ENCODE results near the gene SEC24A.

The SEC24A gene

GRCh38 chr5:134738133-134738962, 89.8 kb downstream of the SEC24A start, which contains the start of gene CAMLG:
TSS of gene CAMLG (plus strand) at chr5:134738548. CDS start at chr5:134738621, 73 bp downstream.
- POLR2A ChIA-PET = interaction anchor here (0.5 to 1.6 kb wide), 6 partner anchors 20 to 684 kb away, joined by 3 to 6 read pairs (median 3); partner anchors contain the start of gene DDX46
- Histone ChIP-seq H3K9me3 (ENCODE audit: control extremely low read depth in 1 of 5, control insufficient read depth in 4 of 5, insufficient read depth in 2 of 5, low read depth in 1 of 5, low read length in 4 of 5) (no peaks in the 10 kb centered on the region), H3K27me3 (replicated peaks in 2 of 5; ENCODE audit: control insufficient read depth in 4 of 5, insufficient read depth in 5 of 5, low read length in 4 of 5) (no peaks in the 10 kb centered on the region), H3K27ac (ENCODE audit: insufficient read depth in 1 of 2, low read depth in 1 of 2, low read length in 2 of 2, poor library complexity in 1 of 2, severe bottlenecking in 2 of 2) (peak within 1 kb of the TSS; percentile 77 to 90), H3K4me1 (ENCODE audit: control extremely low read depth in 1 of 4, control insufficient read depth in 4 of 4, insufficient read depth in 4 of 4, low read length in 3 of 4) (peaks cover 9 to 45% (median 34%) of the 10 kb centered on the region in 4 experiments), H3K36me3 (ENCODE audit: control insufficient read depth in 4 of 4, insufficient read depth in 4 of 4, low read length in 3 of 4) (peaks cover 0 to 11% (median 6%) of the 10 kb centered on the region in 4 experiments), H3K4me3 (ENCODE audit: control insufficient read depth in 1 of 7, extremely low read depth in 1 of 7, insufficient read depth in 4 of 7, low read depth in 2 of 7, low read length in 6 of 7) (peak within 1 kb of the TSS; percentile 86 to 99 (median 90))
- CTCF ChIA-PET = interaction anchor here (0.7 to 6.4 kb wide), 8 partner anchors 12 to 164 kb away, joined by 3 to 52 read pairs (median 5); partner anchors contain the start of gene DDX46
- DNase-seq = peak; percentile 99
- WGBS (ENCODE audit: insufficient coverage) = under 1% methylated on average over 54 of the region's 66 CpGs

DNA sequence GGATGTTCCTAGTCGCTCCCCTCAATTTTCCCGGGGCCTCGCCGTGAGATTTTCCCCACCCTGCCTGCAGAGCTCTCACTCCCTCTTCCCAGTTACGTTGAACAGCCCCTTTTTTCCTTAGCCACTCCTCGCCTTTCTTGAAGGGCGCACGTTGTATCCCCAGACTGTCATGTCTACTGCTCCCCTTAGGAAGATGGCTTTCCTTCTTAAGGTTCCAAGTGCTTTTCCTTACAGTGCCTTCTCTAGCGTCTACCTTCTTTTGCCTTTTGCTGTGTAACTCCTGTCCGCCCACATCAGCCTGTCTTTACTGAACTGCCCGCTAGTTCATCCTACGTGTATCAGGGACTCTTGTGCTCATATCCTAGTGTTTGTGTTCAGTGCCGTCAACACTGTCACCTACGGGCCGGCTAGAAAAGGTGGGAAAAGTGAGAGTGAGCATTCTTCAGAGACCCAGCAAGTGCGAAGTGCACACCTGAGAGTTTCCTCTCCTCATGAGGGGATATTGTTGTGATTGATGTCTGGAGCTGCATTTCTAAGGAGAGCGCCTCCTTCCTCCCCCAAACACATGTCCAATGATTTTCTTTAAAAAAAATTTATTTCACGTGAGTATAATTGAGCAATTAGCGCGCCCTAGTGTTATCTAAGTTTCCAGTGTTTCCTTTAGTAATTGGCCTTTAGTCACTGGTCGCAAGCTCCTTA, 90.5 kb downstream of the SEC24A start:
- Histone ChIP-seq H3K9me3 (ENCODE audit: control extremely low read depth in 1 of 5, control insufficient read depth in 4 of 5, insufficient read depth in 2 of 5, low read depth in 1 of 5, low read length in 4 of 5) (no peaks in the 10 kb centered on the region), H3K27me3 (replicated peaks in 2 of 5; ENCODE audit: control insufficient read depth in 4 of 5, insufficient read depth in 5 of 5, low read length in 4 of 5) (no peaks in the 10 kb centered on the region), H3K4me1 (ENCODE audit: control extremely low read depth in 1 of 4, control insufficient read depth in 4 of 4, insufficient read depth in 4 of 4, low read length in 3 of 4) (peaks cover 9 to 45% (median 34%) of the 10 kb centered on the region in 4 experiments), H3K27ac (ENCODE audit: insufficient read depth in 1 of 2, low read depth in 1 of 2, low read length in 2 of 2, poor library complexity in 1 of 2, severe bottlenecking in 2 of 2) (peak overlapping the region; percentile 64 to 90), H3K36me3 (ENCODE audit: control insufficient read depth in 4 of 4, insufficient read depth in 4 of 4, low read length in 3 of 4) (peaks cover 0 to 16% (median 10%) of the 10 kb centered on the region in 4 experiments), H3K4me3 (ENCODE audit: control insufficient read depth in 1 of 7, extremely low read depth in 1 of 7, insufficient read depth in 4 of 7, low read depth in 2 of 7, low read length in 6 of 7) (peak overlapping the region; percentile 86 to 99 (median 90))
- WGBS (ENCODE audit: insufficient coverage) = 0% methylated on average over 10 of the region's 21 CpGs
- ChIA-PET POLR2A (interaction anchor here (0.5 to 1.6 kb wide), 4 partner anchors 10 to 165 kb away, joined by 3 to 6 read pairs (median 3); partner anchors contain the start of gene DDX46), CTCF (interaction anchor here (0.6 to 6.4 kb wide), 16 partner anchors 9 to 378 kb away, joined by 3 to 52 read pairs (median 3); partner anchors contain the start of genes DDX46 and PCBD2)
- peak; percentile 82 to 90 (median 84) for DNase-seq

DNA sequence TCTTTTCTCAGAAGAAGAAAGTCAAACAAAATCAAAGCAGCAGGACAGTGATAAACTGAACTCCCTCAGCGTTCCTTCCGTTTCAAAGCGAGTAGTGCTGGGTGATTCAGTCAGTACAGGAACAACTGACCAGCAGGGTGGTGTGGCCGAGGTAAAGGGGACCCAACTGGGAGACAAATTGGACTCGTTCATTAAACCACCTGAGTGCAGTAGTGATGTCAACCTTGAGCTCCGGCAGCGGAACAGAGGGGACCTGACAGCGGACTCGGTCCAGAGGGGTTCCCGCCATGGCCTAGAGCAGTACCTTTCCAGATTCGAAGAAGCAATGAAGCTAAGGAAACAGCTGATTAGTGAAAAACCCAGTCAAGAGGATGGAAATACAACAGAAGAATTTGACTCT, 92.5 kb downstream of the SEC24A start:
- ChIA-PET POLR2A (no interaction called here), CTCF (interaction anchor here (1.1 to 6.4 kb wide), 6 partner anchors 9 to 164 kb away, joined by 3 to 52 read pairs (median 7); partner anchors contain the start of genes DDX46 and PCBD2)
- Histone ChIP-seq H3K9me3 (ENCODE audit: control extremely low read depth in 1 of 5, control insufficient read depth in 4 of 5, insufficient read depth in 2 of 5, low read depth in 1 of 5, low read length in 4 of 5) (no peaks in the 10 kb centered on the region), H3K27ac (ENCODE audit: insufficient read depth in 1 of 2, low read depth in 1 of 2, low read length in 2 of 2, poor library complexity in 1 of 2, severe bottlenecking in 2 of 2) (no peak overlapping the region), H3K4me1 (ENCODE audit: control extremely low read depth in 1 of 4, control insufficient read depth in 4 of 4, insufficient read depth in 4 of 4, low read length in 3 of 4) (peaks cover 6 to 35% (median 29%) of the 10 kb centered on the region in 4 experiments), H3K27me3 (replicated peaks in 2 of 5; ENCODE audit: control insufficient read depth in 4 of 5, insufficient read depth in 5 of 5, low read length in 4 of 5) (no peaks in the 10 kb centered on the region), H3K4me3 (ENCODE audit: control insufficient read depth in 1 of 7, extremely low read depth in 1 of 7, insufficient read depth in 4 of 7, low read depth in 2 of 7, low read length in 6 of 7) (no peak overlapping the region), H3K36me3 (ENCODE audit: control insufficient read depth in 4 of 4, insufficient read depth in 4 of 4, low read length in 3 of 4) (peaks cover 0 to 20% (median 12%) of the 10 kb centered on the region in 4 experiments)
- no peak for DNase-seq
- 98% methylated on average over 11 of the region's 11 CpGs for WGBS (ENCODE audit: insufficient coverage)

GRCh38 chr5:134742134-134742533, 93.5 kb downstream of the SEC24A start:
- H3K4me3 ChIP-seq (ENCODE audit: control insufficient read depth in 1 of 7, extremely low read depth in 1 of 7, insufficient read depth in 4 of 7, low read depth in 2 of 7, low read length in 6 of 7) = no peak overlapping the region
- peaks cover 5 to 26% (median 21%) of the 10 kb centered on the region in 4 experiments for H3K4me1 ChIP-seq (ENCODE audit: control extremely low read depth in 1 of 4, control insufficient read depth in 4 of 4, insufficient read depth in 4 of 4, low read length in 3 of 4)
- H3K27me3 ChIP-seq (replicated peaks in 2 of 5; ENCODE audit: control insufficient read depth in 4 of 5, insufficient read depth in 5 of 5, low read length in 4 of 5) = no peaks in the 10 kb centered on the region
- no peak overlapping the region for H3K27ac ChIP-seq (ENCODE audit: insufficient read depth in 1 of 2, low read depth in 1 of 2, low read length in 2 of 2, poor library complexity in 1 of 2, severe bottlenecking in 2 of 2)
- CTCF ChIA-PET = interaction anchor here (6.4 kb wide), 1 partner anchor 15 kb away, joined by 52 read pairs; the partner anchor contains the start of gene DDX46
- peaks cover 0 to 20% (median 12%) of the 10 kb centered on the region in 4 experiments for H3K36me3 ChIP-seq (ENCODE audit: control insufficient read depth in 4 of 4, insufficient read depth in 4 of 4, low read length in 3 of 4)
- no peaks in the 10 kb centered on the region for H3K9me3 ChIP-seq (ENCODE audit: control extremely low read depth in 1 of 5, control insufficient read depth in 4 of 5, insufficient read depth in 2 of 5, low read depth in 1 of 5, low read length in 4 of 5)
- no peak for DNase-seq
- no CpG with 5 or more reads among the region's 2 CpGs for WGBS (ENCODE audit: insufficient coverage)
- POLR2A ChIA-PET = no interaction called here

DNA sequence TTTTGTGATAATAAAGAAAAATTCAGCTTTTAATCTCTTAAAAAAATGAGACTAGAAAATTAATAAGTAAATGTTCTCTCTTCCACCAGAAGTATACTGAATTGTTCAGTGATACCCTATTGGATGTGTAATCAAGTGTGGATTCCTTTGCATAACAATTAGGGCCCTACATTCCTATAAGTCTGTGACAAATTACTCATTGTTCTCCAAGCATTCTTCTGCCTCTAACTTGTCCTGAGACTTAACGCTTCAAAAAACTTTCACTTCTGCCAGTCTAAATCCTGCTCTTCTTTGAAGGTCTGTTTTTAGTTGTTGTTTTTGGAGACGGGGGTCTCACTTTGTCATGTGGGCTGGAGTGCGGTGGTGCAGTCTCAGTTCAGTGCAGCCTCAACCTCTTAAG, 100.8 kb downstream of the SEC24A start:
- WGBS (ENCODE audit: insufficient coverage) = no CpG with 5 or more reads among the region's 3 CpGs
- no peaks in the 10 kb centered on the region for H3K27me3 ChIP-seq (replicated peaks in 2 of 5; ENCODE audit: control insufficient read depth in 4 of 5, insufficient read depth in 5 of 5, low read length in 4 of 5)
- no peak overlapping the region for H3K27ac ChIP-seq (ENCODE audit: insufficient read depth in 1 of 2, low read depth in 1 of 2, low read length in 2 of 2, poor library complexity in 1 of 2, severe bottlenecking in 2 of 2)
- H3K4me3 ChIP-seq (ENCODE audit: control insufficient read depth in 1 of 7, extremely low read depth in 1 of 7, insufficient read depth in 4 of 7, low read depth in 2 of 7, low read length in 6 of 7) = no peak overlapping the region
- ChIA-PET CTCF (interaction anchor here (1.3 to 2.4 kb wide), 2 partner anchors 8 to 10 kb away, joined by 5 to 6 read pairs; partner anchors contain the start of gene CAMLG), POLR2A (interaction anchor here (0.6 kb wide), 1 partner anchor 33 kb away, joined by 3 read pairs; no protein-coding TSS in a partner anchor)
- H3K36me3 ChIP-seq (ENCODE audit: control insufficient read depth in 4 of 4, insufficient read depth in 4 of 4, low read length in 3 of 4) = peaks cover 3 to 15% (median 7%) of the 10 kb centered on the region in 4 experiments
- no peak for DNase-seq
- H3K9me3 ChIP-seq (ENCODE audit: control extremely low read depth in 1 of 5, control insufficient read depth in 4 of 5, insufficient read depth in 2 of 5, low read depth in 1 of 5, low read length in 4 of 5) = no peaks in the 10 kb centered on the region
- H3K4me1 ChIP-seq (ENCODE audit: control extremely low read depth in 1 of 4, control insufficient read depth in 4 of 4, insufficient read depth in 4 of 4, low read length in 3 of 4) = no peaks in the 10 kb centered on the region

DNA sequence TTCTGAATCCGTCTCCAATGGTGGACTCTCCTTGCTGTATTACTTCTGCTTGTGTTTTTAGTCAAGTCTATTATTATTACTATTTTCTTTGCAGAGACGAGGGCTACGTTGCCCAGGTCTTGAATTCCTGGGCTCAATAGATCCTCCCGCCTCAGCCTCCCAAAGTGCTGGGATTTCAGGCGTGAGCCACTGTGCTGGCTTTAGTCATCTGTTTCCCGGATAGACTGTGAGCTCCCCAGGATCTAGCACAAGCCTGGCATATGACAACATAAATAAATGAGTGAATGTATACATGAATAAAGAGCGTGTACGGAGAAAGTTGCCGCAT, 109.6 kb downstream of the SEC24A start:
- Histone ChIP-seq H3K36me3 (ENCODE audit: control insufficient read depth in 4 of 4, insufficient read depth in 4 of 4, low read length in 3 of 4) (peaks cover 0 to 8% (median 0%) of the 10 kb centered on the region in 4 experiments), H3K4me3 (ENCODE audit: control insufficient read depth in 1 of 7, extremely low read depth in 1 of 7, insufficient read depth in 4 of 7, low read depth in 2 of 7, low read length in 6 of 7) (peak overlapping the region; percentile 80 to 99 (median 90)), H3K27ac (ENCODE audit: insufficient read depth in 1 of 2, low read depth in 1 of 2, low read length in 2 of 2, poor library complexity in 1 of 2, severe bottlenecking in 2 of 2) (no peak overlapping the region), H3K4me1 (ENCODE audit: control extremely low read depth in 1 of 4, control insufficient read depth in 4 of 4, insufficient read depth in 4 of 4, low read length in 3 of 4) (peaks cover 6 to 22% (median 14%) of the 10 kb centered on the region in 4 experiments), H3K27me3 (replicated peaks in 2 of 5; ENCODE audit: control insufficient read depth in 4 of 5, insufficient read depth in 5 of 5, low read length in 4 of 5) (no peaks in the 10 kb centered on the region), H3K9me3 (ENCODE audit: control extremely low read depth in 1 of 5, control insufficient read depth in 4 of 5, insufficient read depth in 2 of 5, low read depth in 1 of 5, low read length in 4 of 5) (no peaks in the 10 kb centered on the region)
- POLR2A ChIA-PET = interaction anchor here (0.7 to 1.7 kb wide), 2 partner anchors 19 to 581 kb away, joined by 4 to 6 read pairs; no protein-coding TSS in a partner anchor
- WGBS (ENCODE audit: insufficient coverage) = 0% methylated on average over 3 of the region's 9 CpGs
- DNase-seq = no peak
- CTCF ChIA-PET = interaction anchor here (0.9 to 5.4 kb wide), 5 partner anchors 9 to 146 kb away, joined by 3 to 52 read pairs (median 3); partner anchors contain the start of gene CAMLG
